OCI-LY7 (cell line): Measurements from ENCODE around the gene AGXT2. TPM values are rescaled to one million over a fixed set of nuclear protein-coding genes. Genes with fewer than 3 reads are reported as not detected.

Experiments used
- BruUV-seq: library from RNA; stranded (reverse); fragments of 400-500 nt; replicated peaks from 2 replicates; lab custom pipeline; 2021; lab: Mats Ljungman, UMichigan
- CTCF ChIA-PET: fragments of 300-600 bp; sonication (Branson Sonifier 250); formaldehyde crosslinking; loops from one replicate; lab custom pipeline; 2022; ENCODE audit warnings: antibody characterized with exemption; ENCODE audit not compliant: unreplicated experiment; lab: Charles Lee
- POLR2A ChIA-PET: fragments of 300-600 bp; sonication (Branson Sonifier 250); formaldehyde crosslinking; loops from one replicate; lab custom pipeline; 2022; ENCODE audit warnings: antibody characterized with exemption; lab: Charles Lee
- DNase-seq: peaks from one replicate; pipeline ENCODE4 v3.0.0-alpha.2; 2015; ENCODE audit warnings: low spot score
- H2AFZ ChIP-seq: fragments of 200-600 bp; sonication (generic), shearing (Covaris generic); 2 replicates; pipeline ENCODE4 v1.6.1; 2014; ENCODE audit warnings: mild to moderate bottlenecking, antibody characterized with exemption, low read length, moderate library complexity
- H3K27ac ChIP-seq: fragments of 200-600 bp; sonication (generic); 2 replicates; pipeline ENCODE4 v1.5.1; 2014; ENCODE audit warnings: mixed run types, low read depth, mild to moderate bottlenecking, moderate library complexity, low read length, inconsistent platforms; ENCODE audit not compliant: poor library complexity, severe bottlenecking
- H3K36me3 ChIP-seq: fragments of 200-600 bp; sonication (generic); 2 replicates; pipeline ENCODE4 v1.6.1; 2014; ENCODE audit warnings: mild to moderate bottlenecking, antibody characterized with exemption, low read length, moderate library complexity, mixed read lengths; ENCODE audit not compliant: insufficient read depth
- H3K4me1 ChIP-seq: fragments of 200-600 bp; sonication (generic); 2 replicates; pipeline ENCODE4 v1.5.1; 2014; ENCODE audit warnings: mild to moderate bottlenecking, low read length; ENCODE audit not compliant: insufficient read depth, poor library complexity, severe bottlenecking
- H3K4me2 ChIP-seq: fragments of 200-600 bp; sonication (generic); 2 replicates; pipeline ENCODE4 v1.6.1; 2014; ENCODE audit warnings: mild to moderate bottlenecking, low read length
- H3K4me3 ChIP-seq: fragments of 200-600 bp; sonication (generic); 2 replicates; pipeline ENCODE4 v1.5.1; 2014; ENCODE audit warnings: mild to moderate bottlenecking, low read depth, low read length; ENCODE audit not compliant: poor library complexity, severe bottlenecking
- H3K79me2 ChIP-seq: fragments of 200-600 bp; sonication (generic); 2 replicates; pipeline ENCODE4 v1.6.1; 2016; ENCODE audit warnings: low read depth, mild to moderate bottlenecking, low read length, moderate library complexity, mixed read lengths; ENCODE audit not compliant: insufficient read depth
- H3K9me2 ChIP-seq: fragments of 200-600 bp; sonication (generic); 2 replicates; pipeline ENCODE4 v1.6.1; 2016; ENCODE audit warnings: mild to moderate bottlenecking, low read length, mixed read lengths; ENCODE audit not compliant: insufficient read depth
- H3K9me3 ChIP-seq: fragments of 200-600 bp; sonication (generic); 2 replicates; pipeline ENCODE4 v1.6.1; 2014; ENCODE audit warnings: mild to moderate bottlenecking, mixed run types, low read length, mixed read lengths
- H4K20me1 ChIP-seq: fragments of 200-600 bp; sonication (generic); 2 replicates; pipeline ENCODE4 v1.6.1; 2014; ENCODE audit warnings: mild to moderate bottlenecking, antibody characterized with exemption, low read length, moderate library complexity, mixed read lengths; ENCODE audit not compliant: insufficient read depth
- CTCF ChIP-seq: fragments of 200-600 bp; sonication (generic); conservative IDR thresholded peaks from 2 replicates; pipeline ENCODE4 v1.5.1; 2014; ENCODE audit warnings: mild to moderate bottlenecking, antibody characterized with exemption, low read length, moderate library complexity, mixed read lengths
- EZH2phosphoT487 ChIP-seq: fragments of 200-600 bp; sonication (generic); IDR thresholded peaks from 2 replicates; pipeline ENCODE4 v1.6.1; 2018; ENCODE audit warnings: low read depth, borderline replicate concordance, mild to moderate bottlenecking, mixed run types, antibody characterized with exemption, low read length, moderate library complexity, mixed read lengths
- intact Hi-C: fragments of 100-400 bp; cut with micrococcal nuclease; formaldehyde crosslinking; loops from one replicate; pipeline ENCODE4 v1.10.0; 2022; ENCODE audit not compliant: unreplicated experiment
- total RNA-seq, 2 experiments: library from RNA; depleted of rRNA in 1 of 2; stranded (reverse); fragments of >200 nt in 1 of 2; shearing (Covaris generic) in 1 of 2; gene quantifications; 2 replicates each; pipeline ENCODE4 v1.2.3, GENCODE V29; 2014 to 2022

The AGXT2 gene
- total RNA-seq, 2 experiments from 2014 or later: not detected

- Histone ChIP-seq H3K9me2 (no peaks in the 10 kb centered on the region), H3K4me2 (no peak overlapping the region), H3K4me3 (no peak overlapping the region), H4K20me1 (no peaks in the 10 kb centered on the region), H3K36me3 (no peaks in the 10 kb centered on the region), H3K27ac (no peak overlapping the region), H3K9me3 (no peaks in the 10 kb centered on the region), H2AFZ (no peak overlapping the region), H3K79me2 (no peaks in the 10 kb centered on the region), H3K4me1 (no peaks in the 10 kb centered on the region)
- no peak for DNase-seq
- no TSS peak for BruUV-seq
- intact Hi-C loops: no loop called here
- TF ChIP-seq EZH2phosphoT487 (no peak), CTCF (no peak)
- CTCF ChIA-PET: no interaction called here
- POLR2A ChIA-PET: no interaction called here
Observed at GRCh38 chr5:35023391-35024178, 24.2 kb downstream of the AGXT2 start.

- H3K4me1 ChIP-seq: no peaks in the 10 kb centered on the region
- DNase-seq: no peak
- H3K4me3 ChIP-seq: no peak overlapping the region
- H3K79me2 ChIP-seq: no peaks in the 10 kb centered on the region
- H3K4me2 ChIP-seq: no peak overlapping the region
- intact Hi-C loops: no loop called here
- no peaks in the 10 kb centered on the region for H3K9me2 ChIP-seq
- ChIA-PET CTCF (no interaction called here), POLR2A (interaction anchor here (0.7 kb wide), 1 partner anchor 267 kb away, joined by 5 read pairs; no protein-coding TSS in a partner anchor)
- TF ChIP-seq CTCF (no peak), EZH2phosphoT487 (no peak)
- no peaks in the 10 kb centered on the region for H3K36me3 ChIP-seq
- H4K20me1 ChIP-seq: no peaks in the 10 kb centered on the region
- no peaks in the 10 kb centered on the region for H3K9me3 ChIP-seq
- H3K27ac ChIP-seq: no peak overlapping the region
- no peak overlapping the region for H2AFZ ChIP-seq
- no TSS peak for BruUV-seq
Observed at GRCh38 chr5:35016174-35017051, 31.3 kb downstream of the AGXT2 start.
